Calu3 (cell line): ENCODE data around the gene LETM1. TPM values are rescaled to one million over a fixed set of nuclear protein-coding genes. Genes with fewer than 3 reads are reported as not detected.

Experiments used
- BruUV-seq: library from RNA; stranded (reverse); fragments of 400-500 nt; replicated peaks from 2 replicates; lab custom pipeline; 2021; lab: Mats Ljungman, UMichigan
- CTCF ChIA-PET: fragments of 300-600 bp; sonication (Branson Sonifier 250); formaldehyde crosslinking; loops from one replicate; lab custom pipeline; 2022; ENCODE audit warnings: antibody characterized with exemption; lab: Charles Lee
- DNase-seq: peaks from one replicate; pipeline ENCODE4 v3.0.0; 2022
- H3K27ac Mint-ChIP-seq: one replicate; pipeline ENCODE4 v1.8.0; 2022; ENCODE audit warnings: mixed read lengths; ENCODE audit not compliant: unreplicated experiment
- H3K27me3 Mint-ChIP-seq: one replicate; pipeline ENCODE4 v1.8.0; 2022; ENCODE audit warnings: mixed read lengths; ENCODE audit not compliant: unreplicated experiment
- H3K36me3 Mint-ChIP-seq: one replicate; pipeline ENCODE4 v1.8.0; 2022; ENCODE audit warnings: mild to moderate bottlenecking, moderate library complexity, mixed read lengths; ENCODE audit not compliant: insufficient read depth, unreplicated experiment
- H3K4me1 Mint-ChIP-seq: one replicate; pipeline ENCODE4 v1.8.0; 2022; ENCODE audit warnings: mild to moderate bottlenecking, low read depth, mixed read lengths; ENCODE audit not compliant: unreplicated experiment
- H3K4me3 Mint-ChIP-seq: one replicate; pipeline ENCODE4 v1.8.0; 2022; ENCODE audit warnings: mild to moderate bottlenecking, low read depth, moderate library complexity, mixed read lengths; ENCODE audit not compliant: unreplicated experiment
- H3K9me3 Mint-ChIP-seq: one replicate; pipeline ENCODE4 v1.8.0; 2022; ENCODE audit warnings: low read depth, mixed read lengths; ENCODE audit not compliant: unreplicated experiment
- intact Hi-C: fragments of 100-400 bp; cut with micrococcal nuclease; formaldehyde crosslinking; loops from one replicate; pipeline ENCODE4 v1.10.0; 2022; ENCODE audit not compliant: unreplicated experiment
- total RNA-seq: library from RNA; stranded (reverse); gene quantifications from 2 replicates; pipeline ENCODE4 v1.2.3, GENCODE V29; 2022
- TF ChIP-seq, protein P1 (sequence below): fragments of 200-600 bp; IDR thresholded peaks from one replicate; pipeline ENCODE4 v1.8.0; 2022; ENCODE audit warnings: antibody characterized with exemption; ENCODE audit not compliant: unreplicated experiment

LETM1 gene
- total RNA-seq, 1 experiment from 2014 or later, result 47.2 TPM

DNA sequence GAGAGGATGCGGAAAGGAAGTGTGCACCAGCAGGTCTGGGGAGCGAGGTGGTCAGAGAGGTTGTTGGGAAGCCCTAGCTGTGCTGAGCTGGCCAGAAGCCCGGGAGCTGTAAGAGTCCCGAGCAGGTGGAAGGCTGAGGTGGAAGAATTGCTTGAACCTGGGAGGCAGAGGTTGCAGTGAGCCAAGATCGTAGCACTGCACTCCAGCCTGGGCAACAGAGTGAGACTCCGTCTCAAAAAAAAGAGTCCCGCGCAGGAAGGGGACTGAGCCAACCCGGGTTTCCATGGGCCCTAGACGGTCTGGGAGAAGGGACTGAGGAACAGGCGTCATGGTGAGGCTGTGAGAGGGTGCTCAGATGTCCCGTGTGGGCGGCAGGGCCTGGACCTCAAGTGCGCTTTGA lies 75.5 kb downstream of the LETM1 start:
- Mint-ChIP-seq H3K4me1 (peaks cover 9% of the 10 kb centered on the region), H3K27ac (no peak overlapping the region), H3K4me3 (no peak overlapping the region), H3K36me3 (peaks cover 7% of the 10 kb centered on the region), H3K27me3 (no peaks in the 10 kb centered on the region), H3K9me3 (no peaks in the 10 kb centered on the region)
- no TSS peak for BruUV-seq
- intact Hi-C loops, result no loop called here
- TF ChIP-seq, protein P1, sequence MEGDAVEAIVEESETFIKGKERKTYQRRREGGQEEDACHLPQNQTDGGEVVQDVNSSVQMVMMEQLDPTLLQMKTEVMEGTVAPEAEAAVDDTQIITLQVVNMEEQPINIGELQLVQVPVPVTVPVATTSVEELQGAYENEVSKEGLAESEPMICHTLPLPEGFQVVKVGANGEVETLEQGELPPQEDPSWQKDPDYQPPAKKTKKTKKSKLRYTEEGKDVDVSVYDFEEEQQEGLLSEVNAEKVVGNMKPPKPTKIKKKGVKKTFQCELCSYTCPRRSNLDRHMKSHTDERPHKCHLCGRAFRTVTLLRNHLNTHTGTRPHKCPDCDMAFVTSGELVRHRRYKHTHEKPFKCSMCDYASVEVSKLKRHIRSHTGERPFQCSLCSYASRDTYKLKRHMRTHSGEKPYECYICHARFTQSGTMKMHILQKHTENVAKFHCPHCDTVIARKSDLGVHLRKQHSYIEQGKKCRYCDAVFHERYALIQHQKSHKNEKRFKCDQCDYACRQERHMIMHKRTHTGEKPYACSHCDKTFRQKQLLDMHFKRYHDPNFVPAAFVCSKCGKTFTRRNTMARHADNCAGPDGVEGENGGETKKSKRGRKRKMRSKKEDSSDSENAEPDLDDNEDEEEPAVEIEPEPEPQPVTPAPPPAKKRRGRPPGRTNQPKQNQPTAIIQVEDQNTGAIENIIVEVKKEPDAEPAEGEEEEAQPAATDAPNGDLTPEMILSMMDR, result no peak
- no peak for DNase-seq
- CTCF ChIA-PET, result no interaction called here

- H3K27ac Mint-ChIP-seq, result no peak overlapping the region
- H3K9me3 Mint-ChIP-seq, result no peaks in the 10 kb centered on the region
- no peak overlapping the region for H3K4me3 Mint-ChIP-seq
- peaks cover 7% of the 10 kb centered on the region for H3K36me3 Mint-ChIP-seq
- CTCF ChIA-PET, result no interaction called here
- peaks cover 9% of the 10 kb centered on the region for H3K4me1 Mint-ChIP-seq
- intact Hi-C loops, result no loop called here
- TF ChIP-seq, protein P1, result no peak
- no peaks in the 10 kb centered on the region for H3K27me3 Mint-ChIP-seq
- DNase-seq, result no peak
- no TSS peak for BruUV-seq
Observed at GRCh38 chr4:1779588-1780382, 76.2 kb downstream of the LETM1 start.

GRCh38 chr4:1778642-1779392 lies 77.1 kb downstream of the LETM1 start:
- Mint-ChIP-seq H3K9me3 (no peaks in the 10 kb centered on the region), H3K4me1 (peaks cover 9% of the 10 kb centered on the region), H3K27me3 (no peaks in the 10 kb centered on the region), H3K27ac (no peak overlapping the region), H3K4me3 (no peak overlapping the region), H3K36me3 (peaks cover 7% of the 10 kb centered on the region)
- CTCF ChIA-PET, result no interaction called here
- intact Hi-C loops, result no loop called here
- no TSS peak for BruUV-seq
- TF ChIP-seq, protein P1, result no peak
- DNase-seq, result no peak

- H3K27ac Mint-ChIP-seq, result no peak overlapping the region
- intact Hi-C loops, result no loop called here
- H3K27me3 Mint-ChIP-seq, result no peaks in the 10 kb centered on the region
- BruUV-seq, result no TSS peak
- H3K4me1 Mint-ChIP-seq, result peaks cover 9% of the 10 kb centered on the region
- H3K36me3 Mint-ChIP-seq, result peaks cover 7% of the 10 kb centered on the region
- TF ChIP-seq, protein P1, result no peak
- CTCF ChIA-PET, result interaction anchor here (2.7 kb wide), 1 partner anchor 10 kb away, joined by 20 read pairs; no protein-coding TSS in a partner anchor
- no peak overlapping the region for H3K4me3 Mint-ChIP-seq
- peak; percentile 64 for DNase-seq
- no peaks in the 10 kb centered on the region for H3K9me3 Mint-ChIP-seq
Observed at GRCh38 chr4:1777822-1778641, 77.9 kb downstream of the LETM1 start.
